DOHH2 (cell line): ENCODE results near the gene FOXN3.

Experiments
- H3F3A ChIP-seq: fragments of 200-600 bp; sonication (generic), shearing (Covaris generic); 2 replicates; pipeline ENCODE4 v1.6.0; 2016; ENCODE audit warnings: antibody characterized with exemption, mild to moderate bottlenecking; ENCODE audit not compliant: control insufficient read depth, insufficient read depth
- H3K27ac ChIP-seq: fragments of 200-600 bp; sonication (generic); 2 replicates; pipeline ENCODE4 v1.5.1; 2014; ENCODE audit warnings: low read depth, mild to moderate bottlenecking, low read length, moderate library complexity
- H3K27me3 ChIP-seq: fragments of 200-600 bp; sonication (generic); 2 replicates; pipeline ENCODE4 v1.6.1; 2014; ENCODE audit warnings: mild to moderate bottlenecking, low read length, mixed read lengths; ENCODE audit not compliant: control insufficient read depth
- H3K36me3 ChIP-seq: fragments of 200-600 bp; sonication (generic); 2 replicates; pipeline ENCODE4 v1.6.1; 2014; ENCODE audit warnings: mild to moderate bottlenecking, low read length, moderate library complexity, mixed read lengths; ENCODE audit not compliant: control insufficient read depth
- H3K4me1 ChIP-seq: fragments of 200-600 bp; sonication (generic); 2 replicates; pipeline ENCODE4 v1.6.1; 2014; ENCODE audit warnings: mild to moderate bottlenecking, low read length, mixed read lengths; ENCODE audit not compliant: control insufficient read depth
- H3K4me2 ChIP-seq: fragments of 200-600 bp; sonication (generic); 2 replicates; pipeline ENCODE4 v1.6.0; 2014; ENCODE audit warnings: mild to moderate bottlenecking, low read length, moderate library complexity
- H3K4me3 ChIP-seq: fragments of 200-600 bp; sonication (generic); 2 replicates; pipeline ENCODE4 v1.5.1; 2014; ENCODE audit warnings: mild to moderate bottlenecking, low read length, mixed read lengths
- H3K79me2 ChIP-seq: fragments of 200-600 bp; sonication (generic); 2 replicates; pipeline ENCODE4 v1.6.1; 2014; ENCODE audit warnings: mild to moderate bottlenecking, low read length, mixed read lengths; ENCODE audit not compliant: control insufficient read depth
- H3K9me2 ChIP-seq: fragments of 200-600 bp; sonication (generic); replicated peaks from 2 replicates; pipeline ENCODE4 v1.6.1; 2014; ENCODE audit warnings: mild to moderate bottlenecking, low read length, mixed read lengths; ENCODE audit not compliant: control insufficient read depth
- H3K9me3 ChIP-seq: fragments of 200-600 bp; sonication (generic); 2 replicates; pipeline ENCODE4 v1.6.1; 2014; ENCODE audit warnings: antibody characterized with exemption, low read length, mixed read lengths; ENCODE audit not compliant: control insufficient read depth, insufficient read depth
- H4K20me1 ChIP-seq: fragments of 200-600 bp; sonication (generic); 2 replicates; pipeline ENCODE4 v1.6.0; 2014; ENCODE audit warnings: low read depth, mild to moderate bottlenecking, antibody characterized with exemption, low read length, moderate library complexity; ENCODE audit not compliant: control insufficient read depth, insufficient read depth
- EZH2phosphoT487 ChIP-seq: fragments of 200-600 bp; sonication (generic); IDR thresholded peaks from 2 replicates; pipeline ENCODE4 v1.6.1; 2017; ENCODE audit warnings: borderline replicate concordance, mild to moderate bottlenecking, antibody characterized with exemption, low read length, moderate library complexity, mixed read lengths
- TF ChIP-seq, protein P1 (sequence below): fragments of 200-600 bp; sonication (generic); IDR thresholded peaks from one replicate; pipeline ENCODE4 v1.5.1; 2014; ENCODE audit warnings: antibody characterized with exemption, mild to moderate bottlenecking, low read depth, low read length; ENCODE audit not compliant: poor library complexity, severe bottlenecking

Gene FOXN3

DNA sequence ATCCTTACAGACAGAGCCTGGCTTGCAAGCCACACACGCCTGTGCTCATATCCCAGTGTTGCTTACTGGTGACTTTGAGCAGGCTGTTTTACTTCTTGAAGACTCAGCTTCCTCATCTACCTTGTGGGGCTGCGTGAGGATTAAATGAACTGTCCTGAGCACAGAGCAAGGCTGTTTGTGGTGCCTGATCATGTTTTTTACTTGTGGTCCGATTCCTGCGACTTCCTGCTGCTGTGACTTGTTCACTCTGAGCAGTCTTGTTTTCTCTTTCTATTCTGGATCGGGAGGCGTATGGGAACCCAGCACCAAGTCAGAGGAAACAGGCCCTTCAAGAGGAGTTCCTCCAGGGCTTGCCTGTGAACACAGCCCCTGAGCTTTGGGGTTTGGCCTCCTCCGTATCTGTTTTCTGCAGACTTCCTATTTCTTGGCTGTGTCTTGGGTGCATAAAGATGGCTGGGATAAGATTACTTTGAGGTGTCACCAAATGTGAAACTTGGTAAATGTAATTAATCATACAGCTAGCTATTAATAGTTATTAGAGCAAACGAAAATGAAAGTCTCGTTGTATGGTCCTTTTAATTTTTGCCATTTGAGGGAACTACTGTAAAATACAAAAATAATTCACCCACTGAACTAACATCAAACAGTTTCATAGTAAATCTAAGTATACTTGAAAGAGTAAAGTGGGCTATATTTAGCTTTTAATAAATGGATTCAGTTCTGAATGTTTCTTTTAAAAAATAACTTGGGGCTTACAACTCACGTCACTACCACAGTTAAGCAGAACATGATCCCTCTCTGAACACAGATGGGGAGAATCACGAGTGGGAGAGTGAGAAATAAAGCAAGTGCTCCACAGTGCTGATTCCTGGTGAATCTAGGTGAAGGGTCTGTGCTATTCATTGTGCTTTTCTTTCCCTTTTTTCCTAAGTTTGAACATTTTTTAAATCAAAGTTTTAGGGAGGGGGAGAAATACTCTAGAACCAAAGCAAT is 251.5 kb downstream of the FOXN3 start:
- H3K4me1 ChIP-seq, result peaks cover 20% of the 10 kb centered on the region
- H3K27ac ChIP-seq, result no peak overlapping the region
- no peaks in the 10 kb centered on the region for H3K9me2 ChIP-seq
- no peaks in the 10 kb centered on the region for H4K20me1 ChIP-seq
- no peak for TF ChIP-seq EZH2phosphoT487
- TF ChIP-seq, protein P1, sequence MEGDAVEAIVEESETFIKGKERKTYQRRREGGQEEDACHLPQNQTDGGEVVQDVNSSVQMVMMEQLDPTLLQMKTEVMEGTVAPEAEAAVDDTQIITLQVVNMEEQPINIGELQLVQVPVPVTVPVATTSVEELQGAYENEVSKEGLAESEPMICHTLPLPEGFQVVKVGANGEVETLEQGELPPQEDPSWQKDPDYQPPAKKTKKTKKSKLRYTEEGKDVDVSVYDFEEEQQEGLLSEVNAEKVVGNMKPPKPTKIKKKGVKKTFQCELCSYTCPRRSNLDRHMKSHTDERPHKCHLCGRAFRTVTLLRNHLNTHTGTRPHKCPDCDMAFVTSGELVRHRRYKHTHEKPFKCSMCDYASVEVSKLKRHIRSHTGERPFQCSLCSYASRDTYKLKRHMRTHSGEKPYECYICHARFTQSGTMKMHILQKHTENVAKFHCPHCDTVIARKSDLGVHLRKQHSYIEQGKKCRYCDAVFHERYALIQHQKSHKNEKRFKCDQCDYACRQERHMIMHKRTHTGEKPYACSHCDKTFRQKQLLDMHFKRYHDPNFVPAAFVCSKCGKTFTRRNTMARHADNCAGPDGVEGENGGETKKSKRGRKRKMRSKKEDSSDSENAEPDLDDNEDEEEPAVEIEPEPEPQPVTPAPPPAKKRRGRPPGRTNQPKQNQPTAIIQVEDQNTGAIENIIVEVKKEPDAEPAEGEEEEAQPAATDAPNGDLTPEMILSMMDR, result no peak
- no peaks in the 10 kb centered on the region for H3K27me3 ChIP-seq
- no peaks in the 10 kb centered on the region for H3K9me3 ChIP-seq
- H3F3A ChIP-seq, result no peaks in the 10 kb centered on the region
- no peaks in the 10 kb centered on the region for H3K79me2 ChIP-seq
- H3K4me3 ChIP-seq, result peak overlapping the region; percentile 52
- H3K4me2 ChIP-seq, result peak overlapping the region; percentile 62
- H3K36me3 ChIP-seq, result no peaks in the 10 kb centered on the region

DNA sequence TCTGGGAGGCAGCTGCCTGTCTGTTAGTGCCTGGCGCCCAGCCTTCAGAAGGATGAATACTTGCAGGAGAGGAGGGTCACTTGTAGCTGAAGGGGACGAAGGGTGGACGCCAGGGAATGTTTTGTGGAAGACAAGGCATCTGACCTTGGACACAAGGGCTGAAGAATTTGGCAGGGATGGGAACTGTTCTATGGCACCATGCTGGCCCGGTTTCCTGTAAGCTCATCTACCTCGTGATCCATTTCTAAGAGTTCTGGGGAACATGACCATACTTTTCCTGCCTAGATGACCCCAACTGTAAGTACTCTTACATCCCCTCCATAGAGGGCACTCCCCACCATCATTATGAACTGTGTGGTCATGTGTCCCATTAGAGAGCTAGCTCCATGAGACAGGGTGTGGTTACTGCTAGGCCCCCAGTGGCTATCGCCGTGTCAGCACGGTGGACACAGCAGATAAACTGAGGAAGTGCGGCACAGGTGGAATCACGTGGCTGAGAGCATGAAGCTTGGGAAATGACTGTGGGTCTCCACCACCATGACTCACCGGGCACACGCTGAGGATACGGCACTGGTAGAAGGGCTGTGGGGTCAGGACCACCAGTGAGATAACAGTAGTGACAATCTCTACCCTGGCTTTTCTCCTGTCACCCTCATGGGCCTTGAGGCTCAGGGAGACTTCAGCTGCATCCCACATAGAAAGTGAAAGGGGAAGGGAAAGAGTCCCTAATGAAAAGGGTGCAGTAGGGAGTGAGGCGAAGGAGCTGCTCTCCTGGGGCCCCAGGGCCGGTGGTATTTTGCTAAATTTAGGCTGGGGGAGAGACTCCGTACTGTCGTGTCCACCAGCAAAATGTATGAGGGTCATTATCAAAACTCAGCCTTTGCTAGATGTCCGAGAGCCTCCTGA is 252.6 kb downstream of the FOXN3 start:
- no peaks in the 10 kb centered on the region for H3K79me2 ChIP-seq
- H3K9me3 ChIP-seq, result no peaks in the 10 kb centered on the region
- H3K9me2 ChIP-seq, result no peaks in the 10 kb centered on the region
- no peak for TF ChIP-seq EZH2phosphoT487
- TF ChIP-seq, protein P1, result no peak
- H3K36me3 ChIP-seq, result no peaks in the 10 kb centered on the region
- peak overlapping the region; percentile 52 for H3K4me3 ChIP-seq
- H4K20me1 ChIP-seq, result no peaks in the 10 kb centered on the region
- H3K27me3 ChIP-seq, result no peaks in the 10 kb centered on the region
- H3K27ac ChIP-seq, result no peak overlapping the region
- no peaks in the 10 kb centered on the region for H3F3A ChIP-seq
- H3K4me2 ChIP-seq, result peak overlapping the region; percentile 62
- H3K4me1 ChIP-seq, result peaks cover 20% of the 10 kb centered on the region

DNA sequence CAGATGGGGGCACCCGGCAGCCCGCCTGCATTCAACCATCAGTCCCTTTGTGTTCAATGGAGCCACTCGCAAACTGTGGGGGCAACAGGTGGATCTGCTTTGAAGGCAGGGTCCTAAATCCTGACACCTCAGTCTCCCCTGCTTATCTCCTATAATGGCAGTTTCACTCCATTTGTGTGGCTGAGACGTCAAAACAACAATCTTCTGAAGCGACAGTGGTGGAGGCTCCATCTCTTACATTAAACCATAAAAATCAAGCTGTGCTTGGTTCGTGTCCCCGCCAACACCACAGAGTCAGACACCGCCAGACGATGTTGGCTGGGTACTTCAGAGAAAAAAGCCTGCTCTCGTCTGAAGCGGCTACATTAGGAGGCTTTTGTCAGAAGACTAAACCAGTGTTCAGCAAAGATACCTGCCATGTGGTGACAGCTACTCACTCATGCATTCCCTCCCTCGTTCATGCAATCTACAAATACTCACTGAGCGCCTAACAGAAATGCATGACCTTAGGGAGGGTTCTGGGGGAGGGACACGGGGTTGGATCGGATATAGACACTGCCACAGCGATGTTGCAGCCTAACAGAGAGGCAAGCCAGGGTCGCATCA is 253.9 kb downstream of the FOXN3 start:
- TF ChIP-seq, protein P1, result no peak
- no peak for TF ChIP-seq EZH2phosphoT487
- Histone ChIP-seq H3F3A (no peaks in the 10 kb centered on the region), H3K79me2 (no peaks in the 10 kb centered on the region), H4K20me1 (no peaks in the 10 kb centered on the region), H3K27me3 (no peaks in the 10 kb centered on the region), H3K4me3 (no peak overlapping the region), H3K4me1 (peaks cover 20% of the 10 kb centered on the region), H3K36me3 (no peaks in the 10 kb centered on the region), H3K4me2 (no peak overlapping the region), H3K9me3 (no peaks in the 10 kb centered on the region), H3K9me2 (no peaks in the 10 kb centered on the region), H3K27ac (no peak overlapping the region)
